Subcutaneous adipose tissue (tissue), 4 donors: ENCODE data around the gene CLPTM1. TPM values are rescaled to one million over a fixed set of nuclear protein-coding genes. Genes with fewer than 3 reads are reported as not detected.

Experiments used
- CTCF ChIP-seq: fragments of 450-650 bp; IDR thresholded peaks from one replicate; pipeline ENCODE4 v1.5.1; 2016; ENCODE audit warnings: low read depth, mild to moderate bottlenecking, control low read depth, antibody characterized with exemption, moderate library complexity
- total RNA-seq, 4 donors: library from RNA; depleted of rRNA; stranded (reverse); fragments of >200 nt; gene quantifications; one replicate each; pipeline ENCODE4 v1.1.0, GENCODE V29; 2016

CLPTM1 gene
- total RNA-seq, 4 donors from 2014 or later, result 45.8 to 86.1 (median 65.3) TPM

- TF ChIP-seq CTCF, result no peak
These were observed 15.5 kb upstream of the CLPTM1 start for GRCh38 chr19:44939668-44940067.

GRCh38 chr19:44942067-44942571 lies 13.1 kb upstream of the CLPTM1 start, which contains the start of gene APOC4:
APOC4 (plus strand) TSS chr19:44942237; CDS start chr19:44942278, 41 bp downstream.
- no peak for TF ChIP-seq CTCF

- TF ChIP-seq CTCF, result no peak
These were observed 11.4 kb upstream of the CLPTM1 start for GRCh38 chr19:44943801-44944249.

- TF ChIP-seq CTCF, result no peak
These were observed 8.1 kb upstream of the CLPTM1 start for GRCh38 chr19:44947041-44947581.

GRCh38 chr19:44948237-44948636 lies 6.9 kb upstream of the CLPTM1 start:
- no peak for TF ChIP-seq CTCF

- TF ChIP-seq CTCF, result no peak
These were observed 6.3 kb upstream of the CLPTM1 start for GRCh38 chr19:44948763-44949374.

GRCh38 chr19:44949550-44949949 lies 5.6 kb upstream of the CLPTM1 start:
- no peak for TF ChIP-seq CTCF
